HPDE6-E6E7 (cell line): Measurements from ENCODE around the gene GALNT11.

ENCODE experiments used
- DNase-seq: peaks from one replicate; pipeline ENCODE4 v3.0.0; 2011; ENCODE audit warnings: missing footprints; ENCODE audit errors: extremely low spot score

Gene GALNT11

DNA sequence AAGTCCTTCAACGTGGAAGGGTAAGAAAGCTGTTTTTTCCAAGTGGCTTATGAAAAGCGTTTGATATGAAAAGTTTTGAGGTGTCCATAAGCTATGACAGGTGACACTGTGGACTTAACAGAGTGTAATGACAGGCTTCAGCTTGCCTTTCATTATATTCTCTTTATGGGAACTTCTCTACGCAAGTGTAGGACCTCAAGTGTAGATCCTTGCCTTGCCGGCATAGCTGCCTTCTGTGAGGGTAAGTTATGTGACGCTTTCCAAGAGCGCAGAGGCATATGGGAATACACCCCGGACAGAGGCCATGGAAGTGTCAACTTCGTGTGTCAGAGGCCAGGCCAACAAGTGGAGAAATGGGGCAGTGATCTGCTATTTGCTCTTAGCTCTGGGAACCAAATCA lies 91.9 kb downstream of the GALNT11 start:
- DNase-seq: no peak

DNA sequence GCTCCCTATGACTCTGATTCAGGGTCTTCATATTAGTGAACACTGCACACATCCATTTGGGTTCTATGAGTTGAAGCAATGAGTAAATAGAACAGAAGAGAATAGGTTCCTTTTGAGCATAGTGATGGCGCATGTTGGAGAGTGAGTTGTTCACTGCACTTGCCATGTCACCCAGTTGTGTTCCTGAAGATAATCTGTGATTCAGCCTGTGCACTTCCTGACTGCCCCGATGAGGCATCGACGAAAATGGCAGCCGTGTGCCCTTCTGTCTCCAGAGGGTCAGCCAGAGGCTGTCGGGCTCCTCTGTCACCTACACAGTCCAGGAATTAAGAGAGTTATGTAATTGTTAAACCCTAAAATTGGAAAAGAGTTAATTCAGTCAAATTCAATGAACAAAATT lies 94.7 kb downstream of the GALNT11 start:
- DNase-seq: no peak

DNA sequence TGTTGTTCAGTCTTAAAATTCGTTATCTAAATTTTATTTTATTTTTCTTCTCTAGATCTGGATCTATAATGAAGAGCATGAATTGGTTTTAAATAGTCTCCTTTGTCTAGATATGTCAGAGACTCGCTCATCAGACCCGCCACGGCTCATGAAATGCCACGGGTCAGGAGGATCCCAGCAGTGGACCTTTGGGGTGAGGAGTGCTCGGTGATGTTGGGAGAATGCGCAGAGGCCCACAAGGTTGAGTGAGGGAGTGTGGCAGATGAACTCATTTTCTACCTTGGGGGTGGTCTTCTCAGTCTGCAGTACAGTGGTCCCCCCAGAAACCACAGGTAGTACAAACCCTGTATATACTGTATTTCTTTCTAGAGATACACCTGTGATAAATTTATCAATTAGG lies 95.3 kb downstream of the GALNT11 start:
- DNase-seq: no peak

DNA sequence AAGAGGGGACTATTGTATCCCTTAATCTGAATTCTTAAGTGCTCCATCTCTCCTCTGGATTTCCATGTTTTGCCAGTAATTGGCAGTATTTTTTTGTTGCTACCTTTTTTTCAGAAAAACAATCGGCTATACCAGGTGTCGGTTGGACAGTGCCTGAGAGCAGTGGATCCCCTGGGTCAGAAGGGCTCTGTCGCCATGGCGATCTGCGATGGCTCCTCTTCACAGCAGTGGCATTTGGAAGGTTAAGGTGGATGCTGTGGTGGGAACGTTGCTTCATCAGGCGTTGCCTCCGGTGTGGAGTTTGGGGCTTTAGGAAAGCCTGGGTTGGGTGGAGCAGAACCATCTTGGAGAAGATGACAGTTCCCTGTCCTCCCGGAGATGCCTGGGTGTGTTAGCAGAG lies 96.0 kb downstream of the GALNT11 start:
- DNase-seq: no peak

DNA sequence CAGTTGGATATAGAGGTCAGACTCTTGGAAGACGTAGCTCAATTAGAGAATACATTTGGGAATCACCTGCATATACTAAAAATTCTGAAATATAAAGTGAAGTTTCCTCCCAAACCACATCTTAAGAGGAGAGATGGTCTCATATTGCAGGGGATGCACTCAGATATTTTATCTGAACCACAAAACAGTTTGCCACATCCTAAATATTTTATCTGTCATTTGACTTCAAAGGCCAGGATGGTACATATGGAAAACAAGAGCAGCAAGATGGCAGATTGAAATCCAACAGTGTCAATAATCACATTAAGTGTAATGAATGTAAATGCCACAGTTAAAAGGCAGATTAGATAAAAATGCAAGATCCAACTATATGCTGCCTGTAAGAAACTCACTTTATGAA lies 97.1 kb downstream of the GALNT11 start:
- no peak for DNase-seq

DNA sequence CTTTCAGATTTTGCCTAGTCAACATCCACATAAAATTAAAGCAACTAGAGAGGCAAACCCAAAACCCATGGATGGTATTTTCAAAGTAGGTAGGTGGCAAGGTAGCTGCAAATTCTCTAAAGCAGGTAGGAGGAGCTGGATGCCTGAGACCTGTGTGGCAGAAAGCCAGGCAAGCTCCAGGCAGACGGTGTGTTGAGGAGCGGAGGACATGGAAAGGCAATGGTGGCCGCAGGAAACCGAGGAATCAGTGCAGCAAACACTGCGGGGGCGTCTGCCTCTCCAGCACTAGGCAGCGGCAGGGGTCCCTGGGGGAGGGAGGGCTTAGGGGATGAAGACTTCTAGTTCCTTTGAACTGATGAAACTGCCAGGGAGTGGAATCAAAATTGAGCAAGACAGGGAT lies 101.3 kb downstream of the GALNT11 start:
- DNase-seq: no peak

DNA sequence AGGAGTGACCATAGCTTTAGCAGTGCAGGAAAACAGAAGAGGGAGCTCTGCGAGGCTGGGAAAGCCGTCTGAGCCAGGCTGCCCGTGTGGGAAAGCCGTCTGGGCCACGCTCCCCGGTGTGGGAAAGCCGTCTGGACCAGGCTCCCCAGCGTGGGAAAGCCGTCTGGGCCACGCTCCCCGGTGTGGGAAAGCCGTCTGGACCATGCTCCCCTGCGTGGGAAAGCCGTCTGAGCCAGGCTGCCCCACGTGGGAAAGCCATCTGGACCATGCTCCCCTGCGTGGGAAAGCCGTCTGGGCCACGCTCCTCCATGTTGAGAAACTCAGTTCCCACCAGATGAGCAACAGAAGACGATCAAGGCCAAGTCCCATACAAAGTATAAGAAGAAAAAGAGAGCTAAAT lies 101.8 kb downstream of the GALNT11 start:
- no peak for DNase-seq

DNA sequence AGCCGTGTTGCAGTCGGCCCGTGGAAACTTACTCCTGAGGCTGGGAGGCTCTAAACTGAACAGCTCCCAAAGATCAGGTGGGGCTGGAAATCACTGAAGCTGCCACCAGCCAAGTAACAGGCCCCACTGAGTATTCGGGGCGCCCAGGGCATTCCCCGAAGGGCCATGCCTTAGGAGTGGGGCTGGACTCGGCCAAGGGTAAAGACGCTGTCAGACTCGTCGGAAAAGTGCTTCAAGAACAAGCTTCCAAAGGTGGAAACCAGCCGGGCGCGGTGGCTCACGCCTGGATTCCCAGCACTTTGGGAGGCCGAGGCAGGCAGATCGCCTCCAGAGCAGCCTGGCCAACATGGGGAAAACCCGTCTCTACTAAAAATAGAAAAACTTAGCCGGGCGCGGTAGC lies 102.8 kb downstream of the GALNT11 start:
- no peak for DNase-seq

DNA sequence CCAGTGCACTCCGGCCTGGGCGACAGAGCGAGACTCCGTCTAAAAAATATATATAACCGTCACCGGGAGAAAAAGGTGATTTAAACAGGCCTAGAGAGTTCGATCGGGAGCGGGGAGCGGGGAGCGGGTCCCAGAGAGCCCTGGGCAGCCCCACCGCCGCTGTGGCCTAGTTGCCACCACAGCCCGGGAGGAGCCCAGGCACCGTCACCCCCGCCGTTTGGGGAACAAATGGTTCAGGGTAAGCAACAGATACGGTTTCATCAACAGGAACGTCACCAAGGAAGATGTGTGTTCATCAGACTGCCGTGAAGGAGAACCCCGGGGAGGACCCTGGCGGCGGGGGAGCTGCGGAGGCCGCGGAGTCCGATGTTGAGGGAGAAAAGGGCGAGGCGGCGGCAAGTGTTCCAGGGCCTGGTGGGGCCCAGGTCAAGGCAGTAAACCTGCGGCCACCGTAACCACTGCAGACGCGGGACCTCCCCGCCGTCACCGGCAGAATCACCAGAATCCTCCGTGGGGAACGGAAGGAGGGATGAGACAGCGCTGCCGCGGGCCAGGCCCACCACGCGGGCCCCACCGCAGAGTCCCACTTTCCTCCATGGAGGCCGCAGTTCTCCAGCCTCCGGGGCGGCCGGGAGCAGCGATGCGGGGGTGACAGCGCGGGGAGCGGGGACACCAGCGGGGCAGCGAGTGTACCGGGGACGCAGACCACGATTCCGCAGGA lies 103.4 kb downstream of the GALNT11 start:
- DNase-seq: no peak

DNA sequence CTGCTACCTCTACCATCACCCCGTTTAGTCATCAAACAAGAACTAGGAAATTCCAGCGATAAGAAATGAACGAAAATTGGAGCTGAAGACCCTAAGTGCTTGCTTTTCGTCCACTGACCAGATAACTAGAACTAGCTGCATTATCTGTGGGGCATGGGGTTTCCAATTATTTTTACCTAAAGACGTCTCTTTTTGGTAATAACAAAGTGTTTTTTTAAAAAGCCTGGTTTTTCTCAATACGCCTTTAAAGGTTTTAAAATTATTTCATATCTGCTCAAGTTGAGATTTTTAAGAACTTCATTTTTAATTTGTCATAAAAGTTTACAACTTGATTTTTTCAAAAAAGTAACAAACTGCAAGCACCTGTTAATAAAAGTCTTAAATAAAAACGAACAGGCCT lies 104.2 kb downstream of the GALNT11 start:
- no peak for DNase-seq

DNA sequence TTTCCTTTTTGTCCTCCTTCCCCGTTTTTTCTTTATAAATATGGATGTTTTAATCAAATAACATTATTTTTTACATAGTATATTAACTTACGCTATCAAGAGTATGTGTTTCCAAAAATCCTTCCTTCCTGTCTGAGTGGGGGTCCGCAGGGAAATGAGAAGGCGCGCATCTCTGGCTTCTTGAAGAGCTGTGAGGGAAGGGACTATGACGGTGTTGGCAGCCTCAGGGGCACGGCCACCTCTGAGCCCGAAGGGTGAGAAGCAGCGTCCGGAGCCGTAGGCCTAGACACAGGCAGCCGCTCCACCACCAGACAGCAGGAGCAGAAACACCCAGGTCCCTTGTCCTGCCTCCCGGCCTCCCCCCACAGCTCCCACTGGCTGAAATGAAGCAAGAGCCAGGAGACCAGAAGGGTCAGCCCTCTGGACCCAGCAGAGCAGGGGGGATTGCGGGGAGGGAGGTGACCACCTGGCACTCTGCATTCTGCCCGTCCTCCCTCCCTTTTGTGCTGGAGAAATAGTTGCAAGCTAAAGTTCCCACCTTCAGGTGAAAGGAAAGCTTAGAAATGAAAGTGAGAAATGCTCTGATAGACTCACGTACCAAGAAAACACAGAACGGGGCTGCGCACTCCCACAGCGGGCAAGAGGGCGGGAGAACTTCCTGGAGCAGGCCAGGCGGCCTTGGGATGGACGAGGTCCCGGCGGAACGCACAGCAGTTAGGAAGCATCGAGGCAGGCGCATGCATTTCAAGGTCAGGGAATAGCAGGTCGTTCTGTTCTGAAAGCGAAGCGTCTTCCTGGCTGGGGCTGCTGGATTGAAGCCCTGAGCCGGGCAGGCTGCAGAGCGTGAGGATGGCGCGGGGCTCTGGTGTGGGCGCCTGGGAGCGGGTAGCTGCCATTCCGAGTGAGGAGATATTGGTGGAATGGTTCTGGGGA lies 105.5 kb downstream of the GALNT11 start:
- DNase-seq: no peak

DNA sequence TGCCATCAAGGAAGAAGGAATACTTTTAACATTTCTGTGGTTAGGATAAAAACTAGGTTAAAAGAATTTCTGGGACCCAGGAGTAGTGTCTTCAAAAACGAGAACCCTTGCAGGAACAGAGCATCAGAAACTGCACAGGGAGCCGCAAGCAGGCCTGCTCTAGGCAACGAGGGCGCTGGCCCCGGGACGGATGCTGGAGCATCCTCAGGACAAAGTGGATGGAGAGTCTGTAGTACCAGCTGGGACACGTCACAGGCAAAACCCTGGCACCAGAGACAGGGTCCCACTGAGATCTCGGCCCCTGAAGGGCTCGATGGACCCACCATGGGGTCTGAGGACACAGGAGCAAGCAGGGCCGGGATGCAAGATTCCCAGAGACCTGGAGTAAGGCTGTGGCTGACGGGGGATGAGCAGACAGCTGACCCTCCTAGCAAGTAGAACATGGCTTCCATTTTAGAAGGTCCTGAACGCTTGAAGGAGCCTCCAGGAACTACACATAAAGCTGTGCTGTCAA lies 106.6 kb downstream of the GALNT11 start:
- no peak for DNase-seq

DNA sequence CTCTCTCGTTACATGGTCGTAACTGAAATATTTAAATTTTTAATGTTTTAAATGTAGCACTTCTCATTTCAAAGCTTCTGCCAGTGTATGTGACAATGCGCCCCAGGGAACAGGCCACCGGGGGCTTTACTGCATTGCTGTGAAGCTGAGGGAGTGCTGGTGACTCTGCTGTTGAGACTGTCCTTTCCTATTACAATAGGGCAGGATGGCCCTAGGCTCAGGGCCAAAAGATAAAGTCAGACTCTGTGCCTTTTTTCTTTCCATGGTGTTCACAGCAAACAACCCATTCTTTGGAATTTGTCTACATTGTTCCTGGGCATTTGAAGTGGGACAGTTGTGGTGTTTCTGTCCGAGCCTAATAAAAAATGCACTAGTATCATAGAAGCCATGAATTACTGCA lies 107.3 kb downstream of the GALNT11 start:
- no peak for DNase-seq

DNA sequence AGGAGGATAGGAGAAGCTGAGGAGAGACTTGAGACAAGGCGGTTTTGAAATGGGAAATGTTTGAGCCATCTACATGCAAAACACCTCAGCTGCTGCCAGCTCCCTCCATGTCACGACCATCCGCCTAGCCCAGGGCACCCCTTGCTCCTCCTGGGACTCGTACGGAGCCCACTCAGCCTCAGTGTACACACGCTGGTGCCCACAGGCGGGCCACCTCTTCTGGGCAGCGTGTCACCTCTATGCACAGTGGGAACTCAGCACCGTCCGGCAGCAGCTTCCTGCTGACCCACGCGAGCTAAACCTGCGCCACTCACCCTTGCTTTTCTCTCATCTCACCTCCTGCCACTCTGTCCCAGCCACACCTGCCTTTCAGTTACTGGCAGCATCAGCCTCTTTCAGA lies 108.3 kb downstream of the GALNT11 start:
- DNase-seq: no peak

DNA sequence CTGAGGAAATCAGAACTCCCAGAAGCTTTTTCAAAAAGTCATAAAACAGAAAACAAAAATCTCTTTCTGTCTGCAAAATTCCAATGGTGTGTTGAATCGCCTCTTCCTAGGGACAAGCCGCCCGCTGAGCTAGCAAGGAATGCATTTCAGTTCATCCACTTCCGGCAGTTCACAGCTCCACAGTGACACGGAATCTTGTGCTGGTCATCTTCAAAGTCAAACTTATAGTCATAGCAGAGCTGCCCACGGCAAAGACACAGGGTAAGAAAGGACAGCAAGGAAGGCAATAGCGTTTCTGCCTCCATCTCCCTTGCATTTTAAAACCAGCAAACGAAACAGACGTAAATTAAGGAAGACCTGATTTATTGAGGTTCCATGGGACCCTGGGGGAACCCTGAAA lies 111.2 kb downstream of the GALNT11 start:
- no peak for DNase-seq

DNA sequence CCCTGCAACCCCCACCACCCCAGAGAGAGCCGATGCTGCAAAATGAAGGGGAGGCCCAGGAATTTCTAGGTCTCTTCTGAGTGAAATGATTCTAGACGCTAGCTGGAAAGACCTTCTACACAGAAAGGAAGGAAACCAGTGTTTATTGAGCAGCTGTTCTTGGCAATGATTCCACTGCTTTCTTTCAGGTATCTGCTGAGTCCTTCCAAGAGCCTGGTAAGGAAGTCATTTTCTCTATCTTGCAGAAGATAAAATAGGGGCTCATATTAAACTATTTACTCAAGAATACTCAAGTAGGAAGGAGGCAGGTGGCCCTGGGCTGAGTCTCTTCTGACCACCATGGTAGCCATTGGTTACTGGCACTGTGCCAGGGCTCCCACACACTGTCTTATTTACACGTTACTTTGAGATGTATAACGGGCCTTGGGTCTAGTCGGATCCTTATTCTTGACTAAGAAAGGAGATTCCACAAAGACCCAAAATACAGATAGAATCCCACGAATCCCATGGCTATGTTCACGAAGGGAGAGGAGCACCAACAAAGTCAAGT lies 112.1 kb downstream of the GALNT11 start:
- DNase-seq: no peak

DNA sequence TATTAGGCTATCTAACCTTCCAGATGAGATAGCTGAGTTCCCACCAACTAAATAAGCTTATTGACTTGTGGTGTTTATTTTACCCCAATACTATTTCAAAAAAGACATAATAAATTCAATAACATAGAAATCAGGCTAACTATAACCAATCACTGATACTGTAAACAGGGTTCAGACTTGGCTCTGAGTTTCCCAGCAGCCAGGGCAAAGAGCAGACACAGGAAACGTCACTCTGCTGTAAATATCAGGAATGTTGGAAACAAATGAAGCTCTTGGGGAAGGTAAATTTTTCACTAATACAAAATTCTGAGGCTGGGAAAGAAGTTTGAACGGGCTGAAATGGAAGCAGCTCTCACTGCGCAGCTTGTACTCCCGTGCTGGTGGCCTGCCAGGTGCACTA lies 114.6 kb downstream of the GALNT11 start:
- no peak for DNase-seq

DNA sequence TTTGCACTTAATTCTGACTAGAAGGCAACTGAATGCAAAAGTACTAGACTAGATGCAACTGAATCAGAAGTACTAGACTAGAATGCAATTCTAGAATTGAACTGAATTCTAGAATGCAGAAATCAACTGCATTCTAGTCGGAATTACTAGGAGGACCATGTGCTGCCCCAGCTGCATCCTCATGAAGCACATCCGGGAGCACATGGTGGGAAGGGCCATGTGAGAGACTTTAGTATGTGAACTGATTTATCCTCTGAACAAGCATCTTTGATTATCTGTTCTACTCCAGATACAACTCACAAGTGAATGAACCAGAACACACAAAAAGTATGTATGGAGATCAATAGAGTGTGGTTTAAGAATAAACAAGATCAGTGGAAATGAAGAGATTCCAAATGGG lies 115.1 kb downstream of the GALNT11 start:
- no peak for DNase-seq

DNA sequence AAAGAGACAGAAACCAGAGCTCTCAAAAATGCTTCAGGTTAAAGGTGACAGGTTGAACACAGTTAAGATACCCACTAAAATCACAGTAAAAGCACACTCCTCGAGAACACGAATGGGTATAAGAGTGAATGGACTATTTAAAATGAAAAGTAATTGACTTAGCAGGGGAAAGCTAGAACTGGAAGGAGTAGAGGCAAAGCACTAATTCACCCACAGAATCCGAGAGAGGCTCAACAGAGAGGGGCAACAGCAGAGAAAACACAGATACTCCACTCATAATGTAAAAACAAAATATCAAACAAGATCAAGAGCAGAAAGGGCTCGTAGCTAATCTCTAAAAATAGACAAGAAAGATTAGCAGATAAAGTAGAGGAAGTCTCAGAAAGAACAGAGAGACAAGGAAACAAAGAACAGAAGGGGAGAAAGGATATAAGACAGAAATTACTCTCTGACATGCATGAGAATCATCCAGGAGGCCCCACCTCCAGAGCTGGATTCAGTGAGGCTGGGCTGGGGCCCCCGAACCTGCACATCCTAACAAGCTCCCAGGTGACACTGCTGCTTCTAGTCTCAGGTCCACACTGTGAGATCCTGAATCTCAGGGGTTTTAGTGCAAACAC lies 117.6 kb downstream of the GALNT11 start:
- no peak for DNase-seq

DNA sequence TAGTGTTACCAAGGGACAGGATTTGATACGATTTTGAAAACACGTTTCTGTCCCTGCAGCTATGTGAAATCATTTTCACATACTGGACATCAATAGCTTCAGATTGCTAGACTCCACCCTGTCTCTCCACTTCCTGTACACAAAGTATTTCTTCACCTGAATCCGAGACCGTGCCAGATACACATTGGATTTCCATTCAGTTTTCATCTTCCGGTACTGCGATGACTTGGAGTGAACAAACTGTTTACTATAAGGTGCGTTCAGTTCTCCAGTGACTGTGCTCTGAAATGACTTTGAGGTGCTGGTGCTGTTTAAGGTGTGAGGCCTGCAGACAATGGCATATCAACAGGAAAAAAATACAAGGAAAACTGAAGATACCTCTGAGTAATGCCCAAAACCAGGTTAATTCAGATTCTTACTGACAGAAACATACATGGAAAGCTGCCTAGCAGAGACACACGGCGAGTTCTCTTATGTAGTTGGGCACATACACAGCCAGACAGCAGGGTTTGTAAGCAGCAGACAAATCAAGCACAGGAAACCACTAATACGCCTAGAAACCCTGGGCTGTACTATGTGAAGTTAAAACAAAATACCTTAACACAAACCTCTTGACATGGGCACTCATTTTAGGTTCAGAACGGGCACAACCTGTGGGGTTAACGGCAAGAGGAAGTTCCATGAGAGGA lies 119.2 kb downstream of the GALNT11 start:
- no peak for DNase-seq

DNA sequence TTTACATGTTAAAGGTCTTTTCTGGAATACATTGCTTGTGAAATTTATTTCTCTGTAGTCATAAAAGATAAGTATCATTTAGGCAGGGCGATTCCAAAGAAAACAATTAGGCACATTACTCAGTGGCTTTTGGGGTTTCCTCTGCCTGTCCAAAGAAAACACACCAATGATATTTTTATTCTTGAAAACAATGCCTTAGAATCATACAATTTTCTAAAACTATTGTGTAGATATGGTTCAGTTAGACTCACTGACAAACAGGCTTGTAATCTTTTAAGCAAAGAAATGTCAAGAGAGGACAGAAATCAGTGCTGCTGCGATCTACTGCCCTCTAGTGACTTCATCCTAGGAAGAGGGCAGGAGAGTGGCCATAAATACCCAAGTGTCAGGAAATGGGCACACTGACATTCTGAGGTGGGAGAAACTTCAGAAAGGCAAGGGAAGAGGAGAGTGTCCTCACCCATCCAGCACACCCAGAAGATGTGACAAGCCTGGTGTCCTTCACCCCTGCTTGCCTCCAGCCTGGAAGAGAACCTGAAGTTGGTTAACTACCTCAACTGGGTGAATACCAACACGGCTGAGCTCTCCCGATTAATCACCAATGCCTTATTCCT lies 120.5 kb downstream of the GALNT11 start:
- DNase-seq: peak; percentile 32
